Measurements from ENCODE around the gene BPIFB3.
"Not testable (repeated sequence)": the region's sequence is repeated elsewhere in the genome, so short reads cannot be mapped to it uniquely, and the experiment has no call there.

Gene BPIFB3

GRCh38 chr20:33027769-33028751, 25.6 kb upstream of the BPIFB3 start:
- DNase-seq (ENCODE audit: low read depth), result no peak

DNA sequence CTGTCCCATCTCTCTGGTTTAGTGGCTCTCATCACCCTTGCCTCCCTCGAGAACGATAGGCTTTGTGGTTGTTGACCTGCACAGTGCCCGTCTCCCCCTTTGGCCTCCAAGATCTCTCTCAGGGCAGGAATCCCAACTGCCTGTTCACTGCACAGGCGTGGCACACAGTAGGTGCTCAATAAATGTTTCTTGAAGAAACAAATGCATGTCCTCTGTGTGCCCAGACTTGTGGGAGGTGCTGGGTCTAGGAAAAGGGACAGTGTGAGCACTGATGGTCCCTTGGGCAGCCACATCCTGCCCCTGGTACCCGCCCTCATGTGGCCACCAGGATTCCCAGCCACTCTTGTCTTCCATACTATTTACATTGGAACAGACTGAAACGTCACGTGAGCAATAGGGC, 24.8 kb upstream of the BPIFB3 start:
- no peak for DNase-seq (ENCODE audit: low read depth)

DNA sequence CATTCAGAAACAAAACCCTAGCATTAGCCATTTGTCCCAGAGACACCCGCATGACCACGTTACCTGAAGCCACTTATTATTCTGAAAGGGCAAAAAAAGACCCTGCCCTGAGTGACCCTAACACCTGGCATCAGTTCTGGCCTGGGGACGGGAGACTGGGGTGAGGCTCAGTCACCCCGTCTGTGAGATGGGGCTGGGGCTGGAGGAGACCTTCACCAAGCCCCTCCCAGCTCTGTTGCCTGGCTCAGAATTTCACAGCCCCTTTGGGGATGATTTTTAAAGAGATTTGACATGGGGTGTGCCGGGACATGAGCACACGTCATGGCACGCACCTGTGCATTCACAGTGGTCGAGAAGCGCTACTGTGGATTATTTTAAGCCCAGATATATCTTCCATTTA, 23.6 kb upstream of the BPIFB3 start:
- no peak for DNase-seq (ENCODE audit: low read depth)

DNA sequence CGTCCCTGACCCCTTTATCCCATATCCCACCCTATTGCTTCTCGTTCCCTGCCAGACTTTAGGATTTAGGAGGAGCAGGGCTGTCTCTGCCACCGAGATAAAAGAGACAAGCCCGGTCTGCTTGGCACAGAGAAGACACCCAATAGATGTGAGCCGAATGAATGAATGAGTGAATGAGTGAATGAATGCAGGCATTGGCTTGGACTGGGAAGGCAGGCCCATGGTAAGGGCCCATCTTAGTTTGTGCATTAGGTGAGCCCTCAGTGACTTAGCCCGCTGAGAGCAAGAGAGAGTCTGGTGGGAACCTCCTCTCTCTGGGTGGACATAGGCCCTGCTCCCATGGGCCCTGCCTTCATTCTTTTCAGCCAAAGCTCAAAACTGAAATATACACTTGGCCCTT, 23.1 kb upstream of the BPIFB3 start:
- no peak for DNase-seq (ENCODE audit: low read depth)

- DNase-seq (ENCODE audit: low read depth), result no peak
These were observed 22.2 kb upstream of the BPIFB3 start, which contains the start of gene BPIFB6 for GRCh38 chr20:33031531-33031930. Gene BPIFB6, plus strand, starts transcription at chr20:33031648. Its CDS starts 0 bp downstream, at chr20:33031648.

DNA sequence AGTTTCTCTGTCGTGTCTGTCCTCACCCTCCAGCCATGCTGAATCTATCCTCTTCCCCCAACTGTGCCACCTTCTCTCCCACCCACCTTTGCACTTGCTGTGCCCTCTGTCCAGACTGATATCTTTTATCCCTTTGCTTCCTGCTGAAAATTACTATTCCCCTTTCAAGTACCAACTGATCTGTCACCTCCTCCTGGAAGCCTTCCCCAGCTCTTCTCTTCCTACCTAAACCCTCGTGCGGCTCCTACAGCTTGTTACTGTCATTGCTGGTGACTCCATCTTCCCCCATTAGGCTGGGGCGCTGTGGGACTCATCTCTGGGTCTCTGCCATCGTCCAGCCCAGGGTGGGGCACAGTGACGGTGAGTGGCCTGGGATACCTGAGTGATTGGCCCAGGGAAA, 21.1 kb upstream of the BPIFB3 start:
- DNase-seq (ENCODE audit: low read depth), result no peak

DNA sequence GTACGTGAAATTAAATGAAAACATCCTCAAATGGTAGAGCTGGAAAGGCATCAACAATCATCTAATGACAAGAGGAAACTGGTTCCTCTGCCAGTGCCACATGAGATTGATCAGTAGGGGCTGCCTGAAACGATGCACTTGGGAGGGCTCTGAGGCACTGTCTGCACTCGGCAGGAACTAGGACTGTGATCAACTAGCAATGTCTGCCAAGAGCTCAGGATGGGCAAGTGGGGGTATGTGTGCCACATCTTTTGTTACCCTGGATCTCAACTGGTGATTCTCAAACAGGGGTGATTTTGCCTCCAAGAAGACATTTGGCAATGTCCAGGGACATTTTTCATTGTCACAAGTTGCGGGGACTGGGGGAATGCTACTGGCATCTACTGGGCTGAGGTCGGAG, 20.3 kb upstream of the BPIFB3 start:
- no peak for DNase-seq (ENCODE audit: low read depth)

GRCh38 chr20:33034115-33034514, 19.6 kb upstream of the BPIFB3 start:
- no peak for DNase-seq (ENCODE audit: low read depth)

GRCh38 chr20:33034901-33035492, 18.7 kb upstream of the BPIFB3 start:
- DNase-seq (ENCODE audit: low read depth), result no peak

- DNase-seq (ENCODE audit: low read depth), result no peak
These were observed 16.2 kb upstream of the BPIFB3 start for GRCh38 chr20:33037456-33037855.

DNA sequence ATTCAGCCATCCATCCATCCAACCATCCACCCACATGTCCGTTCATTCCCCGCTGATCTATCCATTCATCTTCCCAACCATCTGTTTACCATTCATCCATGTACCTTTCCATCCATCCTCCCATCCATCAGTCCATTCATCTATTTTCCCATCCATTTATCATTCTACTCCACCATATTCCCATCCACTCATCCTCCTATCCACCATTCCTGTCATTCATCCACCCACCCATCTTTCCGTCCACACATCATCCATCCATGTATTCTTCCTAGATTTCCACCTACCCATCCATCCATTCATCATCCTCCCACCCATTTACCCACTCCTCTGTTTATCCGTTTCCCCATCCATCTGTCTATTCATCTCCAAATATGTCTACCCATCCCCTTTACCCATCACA, 15.5 kb upstream of the BPIFB3 start:
- DNase-seq (ENCODE audit: low read depth), result no peak

GRCh38 chr20:33042430-33042829, 11.3 kb upstream of the BPIFB3 start:
- DNase-seq (ENCODE audit: low read depth), result no peak

GRCh38 chr20:33042983-33043730, 10.5 kb upstream of the BPIFB3 start:
- no peak for DNase-seq (ENCODE audit: low read depth)

DNA sequence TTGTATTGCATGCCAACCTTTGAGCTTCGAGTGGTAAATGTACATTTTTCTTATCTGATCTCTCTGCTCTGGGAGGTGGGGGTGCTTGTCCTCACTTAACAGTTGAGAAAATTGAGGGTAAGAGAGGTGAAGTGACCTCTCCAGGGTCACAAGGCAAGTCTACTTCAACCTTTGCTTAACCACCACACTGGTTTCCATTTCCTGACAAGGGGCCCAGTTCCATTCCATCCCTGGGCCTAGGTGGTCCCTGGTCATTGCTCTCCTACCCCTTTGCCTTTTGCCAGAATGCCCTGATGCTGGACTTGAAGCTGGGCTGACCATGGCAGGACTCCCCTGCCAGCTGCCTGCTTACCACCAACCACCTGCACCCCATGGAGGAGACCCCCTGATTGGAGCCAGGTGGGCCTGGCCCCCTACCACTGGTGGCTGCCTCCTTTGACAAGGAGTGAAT, 9.9 kb upstream of the BPIFB3 start:
- no peak for DNase-seq (ENCODE audit: low read depth)

- not testable (repeated sequence) for DNase-seq (ENCODE audit: low read depth)
These were observed 8.5 kb upstream of the BPIFB3 start for GRCh38 chr20:33045129-33045721.

DNA sequence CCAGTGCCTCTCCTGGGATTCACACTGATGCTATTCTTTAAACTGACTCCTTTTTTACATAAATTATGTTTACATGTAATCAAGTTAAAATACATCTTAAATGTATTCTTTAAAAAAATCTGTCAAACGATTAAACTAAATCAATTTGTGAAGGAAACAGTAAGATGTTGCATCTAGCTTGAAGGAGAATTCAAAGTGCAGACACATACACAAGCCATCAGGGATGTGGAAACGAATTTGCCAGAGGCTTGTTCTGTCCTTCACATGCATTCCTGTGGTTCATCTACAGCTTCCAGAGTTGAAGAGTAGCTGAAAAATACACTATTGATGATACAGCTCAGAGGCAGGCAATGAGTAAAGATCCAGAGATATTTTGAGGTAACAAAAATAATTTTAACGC, 7.3 kb upstream of the BPIFB3 start:
- DNase-seq (ENCODE audit: low read depth), result no peak

GRCh38 chr20:33051333-33051732, 2.4 kb upstream of the BPIFB3 start:
- DNase-seq (ENCODE audit: low read depth), result no peak

GRCh38 chr20:33054381-33054780, 678 bp downstream of the BPIFB3 start:
- DNase-seq (ENCODE audit: low read depth), result no peak

GRCh38 chr20:33054791-33055190, 1.1 kb downstream of the BPIFB3 start:
- DNase-seq (ENCODE audit: low read depth), result no peak

GRCh38 chr20:33059136-33059535, 5.4 kb downstream of the BPIFB3 start:
- no peak for DNase-seq (ENCODE audit: low read depth)

DNA sequence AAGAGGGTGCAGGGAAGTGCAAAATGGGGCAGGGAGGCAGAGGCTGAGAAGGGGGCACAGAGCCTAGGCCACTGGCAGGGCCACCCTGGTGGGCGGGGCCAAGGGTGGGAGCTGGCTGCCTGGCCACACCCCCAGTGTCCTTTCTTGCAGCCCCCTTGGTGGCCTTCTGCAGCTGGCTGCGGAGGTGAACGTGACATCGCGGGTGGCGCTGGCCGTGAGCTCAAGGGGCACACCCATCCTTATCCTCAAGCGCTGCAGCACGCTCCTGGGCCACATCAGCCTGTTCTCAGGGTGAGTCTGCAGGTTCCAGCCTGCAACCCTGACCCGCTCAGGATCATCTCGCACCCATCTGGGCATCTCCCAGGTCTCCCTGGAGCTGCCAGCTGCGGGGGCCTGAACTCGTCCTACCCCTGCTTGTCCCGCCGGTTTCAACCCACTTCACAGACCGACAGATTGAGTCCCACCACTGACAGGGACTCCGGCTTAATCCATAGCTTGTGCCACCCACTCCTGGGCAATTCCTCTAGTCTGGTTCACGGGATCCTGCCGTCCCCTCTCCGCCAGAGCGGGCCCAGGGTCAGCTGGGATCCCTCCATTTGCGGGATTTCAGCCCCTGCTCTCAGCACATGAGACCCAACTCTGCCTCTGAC, 6.2 kb downstream of the BPIFB3 start:
- no peak for DNase-seq (ENCODE audit: low read depth)

DNA sequence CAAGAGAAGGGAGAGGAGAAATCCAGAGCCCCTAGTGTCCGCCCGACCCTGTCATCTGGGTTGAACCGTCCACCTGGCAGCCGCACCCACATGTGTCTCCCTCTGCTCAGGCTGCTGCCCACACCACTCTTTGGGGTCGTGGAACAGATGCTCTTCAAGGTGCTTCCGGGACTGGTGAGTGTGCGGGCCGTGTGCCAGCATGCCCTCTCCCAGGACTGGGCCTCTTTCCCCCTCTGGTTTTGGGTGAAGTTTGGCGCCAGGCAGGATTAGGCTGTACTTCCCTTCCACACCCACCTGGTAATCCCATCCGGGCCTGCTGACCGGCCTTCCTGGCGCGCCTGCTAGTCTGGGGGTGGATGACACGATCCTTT, 7.9 kb downstream of the BPIFB3 start:
- no peak for DNase-seq (ENCODE audit: low read depth)

All from activated T-cell treated with anti-CD3 and anti-CD28 coated beads for 48 hours (primary cell).